HG03060 (cell line): ENCODE measurements around the gene FRAT1.

Source experiments
- ATAC-seq: cut with Tn5 transposase; IDR thresholded peaks from one replicate; pipeline ENCODE4 v1.9.1; 2021; ENCODE audit warnings: low read depth, moderate number of reproducible peaks; ENCODE audit not compliant: unreplicated experiment

FRAT1 gene

GRCh38 chr10:97307441-97307840 lies 11.6 kb upstream of the FRAT1 start:
- no peak for ATAC-seq

GRCh38 chr10:97307866-97308780 lies 10.9 kb upstream of the FRAT1 start:
- ATAC-seq = no peak

GRCh38 chr10:97311111-97311626 lies 7.9 kb upstream of the FRAT1 start:
- ATAC-seq = no peak

- no peak for ATAC-seq
Measured at GRCh38 chr10:97312897-97313296, 6.2 kb upstream of the FRAT1 start.

GRCh38 chr10:97314671-97315070 lies 4.4 kb upstream of the FRAT1 start:
- ATAC-seq = no peak

- no peak for ATAC-seq
Measured at GRCh38 chr10:97319671-97320479, 804 bp downstream of the FRAT1 start.

GRCh38 chr10:97320480-97321031 lies 1.5 kb downstream of the FRAT1 start:
- ATAC-seq = no peak

- no peak for ATAC-seq
Measured at GRCh38 chr10:97321032-97321803, 2.1 kb downstream of the FRAT1 start.

GRCh38 chr10:97321804-97322190 lies 2.7 kb downstream of the FRAT1 start:
- ATAC-seq = no peak

GRCh38 chr10:97323501-97323900 lies 4.4 kb downstream of the FRAT1 start:
- ATAC-seq = no peak

- ATAC-seq = no peak
Measured at GRCh38 chr10:97325754-97326153, 6.7 kb downstream of the FRAT1 start.

GRCh38 chr10:97327348-97328294 lies 8.6 kb downstream of the FRAT1 start:
- ATAC-seq = no peak

- ATAC-seq = no peak
Measured at GRCh38 chr10:97328646-97329453, 9.8 kb downstream of the FRAT1 start.

GRCh38 chr10:97329766-97330165 lies 10.7 kb downstream of the FRAT1 start:
- no peak for ATAC-seq

GRCh38 chr10:97331153-97331703 lies 12.2 kb downstream of the FRAT1 start:
- no peak for ATAC-seq

- no peak for ATAC-seq
Measured at GRCh38 chr10:97332591-97333350, 13.7 kb downstream of the FRAT1 start.

GRCh38 chr10:97333351-97333600 lies 14.2 kb downstream of the FRAT1 start:
- ATAC-seq = no peak
